TTC549 (cell line): ENCODE measurements around the gene ADAD1.

Experiments
- FAIRE-seq: peaks from 2 replicates; lab custom pipeline; 2012; peaks lifted over from hg19 to GRCh38; lab: Jason Lieb, UNC

ADAD1 gene

DNA sequence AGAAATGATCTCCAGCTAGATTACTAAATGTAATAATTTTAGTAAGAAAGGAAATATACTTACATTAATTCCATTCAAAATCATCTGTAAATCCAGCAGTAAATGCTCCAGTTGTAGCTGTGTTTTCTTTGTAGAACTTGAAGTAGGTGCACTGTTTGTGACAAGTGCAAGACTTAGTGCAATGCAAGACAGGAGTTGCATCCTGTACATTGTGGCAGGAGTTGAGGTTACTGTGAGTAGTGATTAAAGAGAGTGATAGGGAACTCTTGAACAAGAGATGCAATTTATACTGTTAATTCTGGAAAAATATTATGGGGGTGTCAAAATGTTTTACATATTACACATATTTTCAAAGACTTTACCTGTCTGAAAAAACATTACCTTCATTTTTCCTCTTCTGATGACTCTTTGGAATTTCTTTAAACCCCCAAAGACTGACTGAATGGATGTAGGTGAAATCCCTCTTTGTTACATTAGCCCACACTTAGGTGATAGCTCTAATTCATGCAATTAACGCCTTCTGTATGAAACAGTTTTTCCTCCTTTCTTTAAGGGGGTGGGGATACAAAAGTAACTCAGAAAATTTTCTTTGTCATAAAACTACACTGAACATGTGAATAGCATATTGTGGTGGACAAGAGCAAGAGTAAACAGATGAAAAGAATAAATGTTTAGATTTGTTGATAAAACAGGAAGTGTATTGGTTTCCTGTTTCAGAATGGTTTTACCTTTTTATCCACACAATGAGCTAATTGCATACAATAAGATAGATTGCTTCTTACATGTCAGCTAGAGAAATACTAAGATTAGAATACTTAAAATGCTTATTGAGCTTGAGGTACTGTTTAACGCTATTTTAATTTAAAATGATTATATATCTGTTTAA lies 77.7 kb downstream of the ADAD1 start, which contains the start of gene IL2:
Gene IL2, minus strand, starts transcription at position 495 of the 886 bp plus-strand sequence. Its CDS starts 285 bp downstream, at position 210.
- no peak for FAIRE-seq

DNA sequence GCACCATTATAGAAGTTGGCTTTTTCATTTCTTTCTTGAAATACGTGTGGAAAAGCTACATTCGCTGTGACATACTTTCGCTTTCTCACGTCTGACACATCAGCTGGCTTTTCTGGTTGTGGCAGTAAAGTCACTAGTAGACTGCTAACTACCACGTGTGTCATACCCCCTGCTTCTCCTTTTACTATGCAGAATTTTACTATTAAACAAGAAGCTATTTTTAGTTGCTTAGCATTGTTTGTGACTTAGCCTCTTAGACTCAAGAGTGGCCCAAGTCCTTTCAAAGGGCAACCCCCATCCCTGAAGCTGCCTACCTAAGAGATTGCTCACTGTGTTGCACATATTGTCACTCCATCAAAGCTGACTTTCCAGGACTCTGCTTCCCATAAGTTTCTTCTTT lies 79.8 kb downstream of the ADAD1 start:
- no peak for FAIRE-seq

DNA sequence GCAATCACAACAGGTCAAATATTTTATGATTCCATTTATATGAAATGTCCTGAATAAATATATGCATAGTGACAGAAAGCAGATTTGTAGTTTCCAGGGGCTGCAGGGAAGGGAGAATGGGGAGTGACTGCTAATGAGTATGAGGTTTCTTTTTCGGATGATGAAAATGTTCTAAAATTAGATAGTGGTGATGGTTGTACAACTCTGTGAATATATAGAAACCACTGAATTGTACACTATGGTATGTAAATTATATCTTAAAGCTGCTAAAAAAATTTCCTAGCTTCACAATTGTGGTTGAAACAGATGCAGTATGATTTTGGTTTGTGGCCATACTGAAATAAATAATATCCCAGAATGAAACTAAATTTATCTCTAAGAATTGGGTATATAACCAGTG lies 90.6 kb downstream of the ADAD1 start:
- FAIRE-seq, result no peak

DNA sequence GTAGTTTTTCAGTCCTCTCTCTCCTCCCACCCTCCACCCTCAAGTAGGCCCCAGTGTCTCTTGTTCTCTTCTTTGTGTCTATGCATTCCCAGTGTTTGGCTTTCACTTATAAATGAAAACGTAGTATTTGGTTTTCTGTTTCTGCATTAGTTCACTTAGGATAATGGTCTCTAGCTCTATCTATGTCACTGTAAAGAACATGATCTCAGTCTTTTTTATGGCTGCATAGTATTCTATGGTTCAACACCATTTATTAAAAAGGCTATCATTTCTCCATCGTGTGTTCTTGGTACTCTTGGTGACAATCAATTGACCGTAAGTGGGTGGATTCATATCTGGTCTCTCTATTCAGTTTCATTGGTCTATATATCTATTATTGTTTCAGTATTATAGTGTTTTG lies 96.4 kb downstream of the ADAD1 start:
- no peak for FAIRE-seq

DNA sequence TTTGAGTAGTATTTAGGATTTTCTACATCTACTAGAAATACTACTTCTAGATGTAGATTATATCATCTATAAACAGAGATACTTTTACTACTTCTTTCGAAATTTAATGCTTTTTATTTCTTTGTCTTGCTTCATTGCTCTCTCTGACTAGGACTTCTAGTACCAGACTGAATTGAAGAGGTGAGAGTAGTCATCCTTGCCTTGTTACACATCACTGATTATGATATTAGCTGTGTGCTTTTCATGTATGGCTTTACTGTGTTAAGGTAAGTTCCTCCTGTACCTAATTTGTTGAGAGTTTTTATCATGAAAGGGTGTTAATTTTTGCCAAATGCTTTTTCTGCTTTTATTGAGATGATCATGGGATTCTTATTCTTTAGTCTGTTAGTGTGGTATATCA lies 97.3 kb downstream of the ADAD1 start:
- FAIRE-seq, result no peak

DNA sequence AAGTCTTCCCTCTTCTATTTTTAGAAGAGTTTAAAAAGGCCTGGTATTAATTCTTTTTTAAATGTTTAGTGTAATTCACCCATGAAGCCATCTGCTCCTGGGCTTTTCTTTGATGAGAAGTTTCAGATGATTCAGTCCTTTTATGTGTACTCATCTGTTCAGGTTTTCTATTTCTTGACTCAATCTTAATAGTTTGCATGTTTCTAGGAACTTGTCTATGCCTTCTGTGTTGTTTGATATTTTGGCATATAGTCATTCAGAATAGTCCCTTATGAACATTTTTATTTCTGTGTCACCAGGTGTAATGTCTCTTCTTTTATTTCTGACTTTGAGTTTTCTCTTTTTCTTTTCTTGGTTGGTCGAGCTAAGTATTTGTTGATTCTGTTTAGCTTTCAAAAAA lies 97.9 kb downstream of the ADAD1 start:
- no peak for FAIRE-seq
